ENCODE measurements around the gene CLEC16A. TPM values are rescaled to one million over a fixed set of nuclear protein-coding genes. Genes with fewer than 3 reads are reported as not detected.
"Not testable (repeated sequence)": the region's sequence is repeated elsewhere in the genome, so short reads cannot be mapped to it uniquely, and the experiment has no call there.

CLEC16A gene
- total RNA-seq, 2 experiments from 2014 or later, result 36.5 to 55.9 TPM

GRCh38 chr16:10938321-10938720 is 6.0 kb upstream of the CLEC16A start:
- Mint-ChIP-seq H3K4me3 (peak overlapping the region; percentile 41), H3K27ac (peak overlapping the region; percentile 12), H3K9me3 (ENCODE audit: low read depth) (no peaks in the 10 kb centered on the region), H3K36me3 (peaks cover 8% of the 10 kb centered on the region), H3K27me3 (no peaks in the 10 kb centered on the region), H3K4me1 (peaks cover 78% of the 10 kb centered on the region)
- ATAC-seq, result no peak
- CTCF ChIA-PET, result interaction anchor here (1.1 to 1.7 kb wide), 4 partner anchors 11 to 201 kb away, joined by 3 to 8 read pairs (median 4); no protein-coding TSS in a partner anchor
- DNase-seq, result peak; percentile 67

- H3K4me3 Mint-ChIP-seq, result peak overlapping the region; percentile 41
- no peaks in the 10 kb centered on the region for H3K27me3 Mint-ChIP-seq
- DNase-seq, result no peak
- peak overlapping the region; percentile 25 for H3K27ac Mint-ChIP-seq
- no peak for ATAC-seq
- H3K4me1 Mint-ChIP-seq, result peaks cover 77% of the 10 kb centered on the region
- peaks cover 6% of the 10 kb centered on the region for H3K36me3 Mint-ChIP-seq
- no peaks in the 10 kb centered on the region for H3K9me3 Mint-ChIP-seq (ENCODE audit: low read depth)
- CTCF ChIA-PET, result no interaction called here
Measured at GRCh38 chr16:10938796-10939648, 5.3 kb upstream of the CLEC16A start.

GRCh38 chr16:10939649-10940234 is 4.6 kb upstream of the CLEC16A start:
- H3K36me3 Mint-ChIP-seq, result peaks cover 6% of the 10 kb centered on the region
- ATAC-seq (no peak), DNase-seq (no peak)
- peaks cover 71% of the 10 kb centered on the region for H3K4me1 Mint-ChIP-seq
- peak overlapping the region; percentile 90 for H3K4me3 Mint-ChIP-seq
- no peaks in the 10 kb centered on the region for H3K9me3 Mint-ChIP-seq (ENCODE audit: low read depth)
- H3K27ac Mint-ChIP-seq, result peak overlapping the region; percentile 25
- CTCF ChIA-PET, result interaction anchor here (1.3 kb wide), 2 partner anchors 61 to 202 kb away, joined by 3 to 4 read pairs; no protein-coding TSS in a partner anchor
- H3K27me3 Mint-ChIP-seq, result no peaks in the 10 kb centered on the region

- DNase-seq, result no peak
- ATAC-seq, result no peak
- Mint-ChIP-seq H3K4me3 (peak overlapping the region; percentile 90), H3K27me3 (no peaks in the 10 kb centered on the region), H3K4me1 (peaks cover 74% of the 10 kb centered on the region), H3K27ac (peak overlapping the region; percentile 79), H3K9me3 (ENCODE audit: low read depth) (no peaks in the 10 kb centered on the region), H3K36me3 (peaks cover 4% of the 10 kb centered on the region)
- CTCF ChIA-PET, result interaction anchor here (0.9 to 1.3 kb wide), 10 partner anchors 8 to 465 kb away, joined by 3 to 5 read pairs (median 4); partner anchors contain the start of genes CIITA and SOCS1
Measured at GRCh38 chr16:10940501-10941079, 3.8 kb upstream of the CLEC16A start.

- peak overlapping the region; percentile 79 for H3K27ac Mint-ChIP-seq
- H3K9me3 Mint-ChIP-seq (ENCODE audit: low read depth), result no peaks in the 10 kb centered on the region
- no peak for DNase-seq
- H3K27me3 Mint-ChIP-seq, result no peaks in the 10 kb centered on the region
- ATAC-seq, result no peak
- CTCF ChIA-PET, result interaction anchor here (0.9 to 2.1 kb wide), 13 partner anchors 8 to 465 kb away, joined by 3 to 10 read pairs (median 4); partner anchors contain the start of genes CIITA and SOCS1
- peaks cover 1% of the 10 kb centered on the region for H3K36me3 Mint-ChIP-seq
- peaks cover 75% of the 10 kb centered on the region for H3K4me1 Mint-ChIP-seq
- H3K4me3 Mint-ChIP-seq, result peak overlapping the region; percentile 90
Measured at GRCh38 chr16:10941127-10941933, 3.0 kb upstream of the CLEC16A start.

- peaks cover 70% of the 10 kb centered on the region for H3K4me1 Mint-ChIP-seq
- peak; percentile 5 for ATAC-seq
- not testable (repeated sequence) for DNase-seq; H3K27me3 Mint-ChIP-seq; H3K9me3 Mint-ChIP-seq (ENCODE audit: low read depth); H3K36me3 Mint-ChIP-seq
- H3K27ac Mint-ChIP-seq, result peak overlapping the region; percentile 79
- peak overlapping the region; percentile 90 for H3K4me3 Mint-ChIP-seq
- CTCF ChIA-PET, result interaction anchor here (0.9 to 2.1 kb wide), 8 partner anchors 9 to 415 kb away, joined by 3 to 10 read pairs (median 4); partner anchors contain the start of genes CIITA and NUBP1
Measured at GRCh38 chr16:10941935-10942351, 2.4 kb upstream of the CLEC16A start.

- no peaks in the 10 kb centered on the region for H3K27me3 Mint-ChIP-seq
- H3K4me3 Mint-ChIP-seq, result peak within 1 kb of the TSS; percentile 90
- peak; percentile 95 for DNase-seq
- CTCF ChIA-PET, result interaction anchor here (0.9 to 2.1 kb wide), 8 partner anchors 9 to 414 kb away, joined by 3 to 10 read pairs (median 4); partner anchors contain the start of genes CIITA and NUBP1
- H3K36me3 Mint-ChIP-seq, result no peaks in the 10 kb centered on the region
- no peaks in the 10 kb centered on the region for H3K9me3 Mint-ChIP-seq (ENCODE audit: low read depth)
- peaks cover 66% of the 10 kb centered on the region for H3K4me1 Mint-ChIP-seq
- peak; percentile 91 for ATAC-seq
- H3K27ac Mint-ChIP-seq, result peak within 1 kb of the TSS; percentile 79
Measured at GRCh38 chr16:10942352-10943063, 1.9 kb upstream of the CLEC16A start, which contains the start of gene DEXI. Gene DEXI (minus strand): TSS chr16:10942468. CDS start chr16:10942005, 463 bp downstream.

GRCh38 chr16:10943064-10943353 is 1.4 kb upstream of the CLEC16A start:
- peak overlapping the region; percentile 90 for H3K4me3 Mint-ChIP-seq
- H3K36me3 Mint-ChIP-seq, result no peaks in the 10 kb centered on the region
- DNase-seq (no peak), ATAC-seq (no peak)
- H3K27ac Mint-ChIP-seq, result no peak overlapping the region
- H3K9me3 Mint-ChIP-seq (ENCODE audit: low read depth), result no peaks in the 10 kb centered on the region
- H3K4me1 Mint-ChIP-seq, result peaks cover 63% of the 10 kb centered on the region
- CTCF ChIA-PET, result interaction anchor here (1.3 to 2.1 kb wide), 4 partner anchors 12 to 66 kb away, joined by 4 to 10 read pairs (median 5); partner anchors contain the start of gene CIITA
- H3K27me3 Mint-ChIP-seq, result no peaks in the 10 kb centered on the region

- Mint-ChIP-seq H3K4me3 (peak overlapping the region; percentile 84), H3K9me3 (ENCODE audit: low read depth) (no peaks in the 10 kb centered on the region), H3K27me3 (no peaks in the 10 kb centered on the region), H3K27ac (peak overlapping the region; percentile 83), H3K36me3 (peaks cover 1% of the 10 kb centered on the region), H3K4me1 (peaks cover 60% of the 10 kb centered on the region)
- CTCF ChIA-PET, result interaction anchor here (0.8 to 2.3 kb wide), 7 partner anchors 9 to 852 kb away, joined by 3 to 16 read pairs (median 3); partner anchors contain the start of gene ZC3H7A
- ATAC-seq (no peak), DNase-seq (no peak)
Measured at GRCh38 chr16:10945065-10945787, 862 bp downstream of the CLEC16A start.

GRCh38 chr16:10946308-10946707 is 1.9 kb downstream of the CLEC16A start:
- CTCF ChIA-PET, result interaction anchor here (1.1 to 1.2 kb wide), 2 partner anchors 16 to 309 kb away, joined by 4 read pairs; no protein-coding TSS in a partner anchor
- Mint-ChIP-seq H3K27me3 (no peaks in the 10 kb centered on the region), H3K4me3 (peak overlapping the region; percentile 8), H3K27ac (no peak overlapping the region), H3K9me3 (ENCODE audit: low read depth) (no peaks in the 10 kb centered on the region), H3K36me3 (peaks cover 1% of the 10 kb centered on the region), H3K4me1 (peaks cover 58% of the 10 kb centered on the region)
- ATAC-seq, result no peak
- DNase-seq, result no peak

GRCh38 chr16:10947211-10947787 is 2.9 kb downstream of the CLEC16A start:
- Mint-ChIP-seq H3K27me3 (no peaks in the 10 kb centered on the region), H3K9me3 (ENCODE audit: low read depth) (no peaks in the 10 kb centered on the region), H3K4me1 (peaks cover 58% of the 10 kb centered on the region), H3K4me3 (no peak overlapping the region), H3K27ac (no peak overlapping the region), H3K36me3 (peaks cover 1% of the 10 kb centered on the region)
- CTCF ChIA-PET, result interaction anchor here (1.1 kb wide), 1 partner anchor 308 kb away, joined by 4 read pairs; no protein-coding TSS in a partner anchor
- DNase-seq (no peak), ATAC-seq (no peak)

Measured in activated CD8-positive, alpha-beta memory T cell treated with anti-CD3 and anti-CD28 coated beads, Interleukin-2, amount 10 ng/mL, durations not matched to agents 7 days and 5 days (primary cell).